NCI-H69 (cell line): ENCODE data around the gene SYNPR.
"Not testable (repeated sequence)": the region's sequence is repeated elsewhere in the genome, so short reads cannot be mapped to it uniquely, and the experiment has no call there.

Experiments used
- DNase-seq: peaks from one replicate; lab custom pipeline; 2025; lab: John Stamatoyannopoulos, UW

SYNPR gene

GRCh38 chr3:63278171-63279004 is at the start of gene SYNPR:
SYNPR (plus strand) TSS chr3:63278308.
- DNase-seq: peak; percentile 70

DNA sequence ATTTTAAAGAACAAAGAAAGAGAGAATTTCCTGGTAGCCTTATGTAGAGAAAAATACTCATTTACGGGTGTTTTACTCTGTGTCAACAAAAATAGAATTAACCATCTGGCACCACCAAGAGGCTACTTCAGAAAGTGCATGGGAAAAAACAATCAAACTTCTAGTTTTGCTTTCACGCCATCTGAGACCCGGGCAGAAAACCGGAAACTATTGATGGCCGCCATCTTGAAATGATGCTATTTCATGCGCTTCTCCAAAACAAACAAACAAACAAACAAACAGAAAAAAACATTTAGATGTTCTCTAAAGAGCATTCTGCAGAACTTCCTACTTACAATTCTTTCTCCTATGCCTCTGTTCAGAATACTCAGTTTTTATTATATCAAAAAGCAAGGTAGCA is 49.4 kb upstream of the SYNPR start:
- DNase-seq: peak; percentile 83

- DNase-seq: no peak
These were observed 48.0 kb upstream of the SYNPR start for GRCh38 chr3:63230146-63230545.

DNA sequence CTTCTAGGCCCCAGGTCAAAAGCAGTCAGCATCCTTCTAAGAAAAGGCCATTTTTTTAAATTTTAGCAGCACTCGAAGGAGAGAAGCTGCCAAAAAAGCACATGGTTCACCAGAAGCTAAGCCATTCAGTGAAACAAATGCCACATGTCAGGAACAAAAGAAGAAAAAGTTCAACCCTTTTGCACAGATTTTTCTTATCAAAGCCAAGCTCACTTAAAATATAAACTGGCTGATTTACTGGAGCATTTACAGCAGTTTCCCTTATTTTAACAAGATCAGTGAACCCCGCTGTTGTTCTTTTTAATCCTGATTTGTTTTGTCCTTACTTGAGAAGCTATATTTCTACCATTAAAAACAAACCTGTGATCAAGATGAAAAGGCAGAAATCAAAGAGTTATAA is 46.5 kb upstream of the SYNPR start:
- DNase-seq: no peak

- DNase-seq: peak; percentile 23
These were observed 45.2 kb upstream of the SYNPR start for GRCh38 chr3:63232764-63233396.

GRCh38 chr3:63240381-63240902 is 37.7 kb upstream of the SYNPR start:
- no peak for DNase-seq

DNA sequence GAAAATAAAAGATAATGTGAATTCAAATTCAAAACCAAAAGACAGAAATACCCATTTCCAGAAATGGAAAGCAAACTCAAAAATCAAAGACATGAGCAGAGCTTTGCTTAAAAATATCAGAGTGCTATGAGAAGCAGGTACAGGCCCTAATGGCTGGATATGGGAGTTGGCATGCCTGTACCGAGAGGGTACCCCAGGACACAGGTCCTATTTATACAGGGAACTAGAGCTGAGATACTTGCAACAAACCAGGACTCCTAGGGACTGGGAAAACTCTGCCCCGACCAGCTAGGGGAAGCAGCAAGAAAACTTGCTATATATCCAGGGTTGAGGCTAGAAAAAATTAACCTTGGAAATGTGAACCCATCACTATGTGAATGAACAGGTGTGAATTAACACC is 36.0 kb upstream of the SYNPR start:
- no peak for DNase-seq

GRCh38 chr3:63244486-63244885 is 33.6 kb upstream of the SYNPR start:
- DNase-seq: no peak

GRCh38 chr3:63245726-63246241 is 32.3 kb upstream of the SYNPR start:
- DNase-seq: peak; percentile 29

- DNase-seq: no peak
These were observed 30.1 kb upstream of the SYNPR start for GRCh38 chr3:63248015-63248414.

DNA sequence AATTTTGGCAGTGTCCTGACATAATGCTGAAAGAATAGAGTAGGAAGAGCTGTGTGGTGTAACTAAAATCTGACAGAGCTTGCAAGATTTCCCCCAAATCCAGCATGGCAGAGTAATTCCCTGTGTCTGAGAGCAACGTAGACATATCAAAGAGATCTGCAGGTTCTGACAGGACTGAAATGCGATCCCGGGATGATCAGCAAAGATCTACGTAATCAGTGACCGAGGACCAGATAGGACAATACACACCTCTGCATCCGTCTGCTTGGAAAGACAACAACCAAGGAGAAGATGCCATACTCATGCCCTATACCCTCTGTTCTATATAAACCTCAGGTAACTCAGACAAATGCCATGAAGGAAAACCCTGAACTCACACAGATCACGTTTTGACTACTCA is 26.6 kb upstream of the SYNPR start:
- peak; percentile 12 for DNase-seq

DNA sequence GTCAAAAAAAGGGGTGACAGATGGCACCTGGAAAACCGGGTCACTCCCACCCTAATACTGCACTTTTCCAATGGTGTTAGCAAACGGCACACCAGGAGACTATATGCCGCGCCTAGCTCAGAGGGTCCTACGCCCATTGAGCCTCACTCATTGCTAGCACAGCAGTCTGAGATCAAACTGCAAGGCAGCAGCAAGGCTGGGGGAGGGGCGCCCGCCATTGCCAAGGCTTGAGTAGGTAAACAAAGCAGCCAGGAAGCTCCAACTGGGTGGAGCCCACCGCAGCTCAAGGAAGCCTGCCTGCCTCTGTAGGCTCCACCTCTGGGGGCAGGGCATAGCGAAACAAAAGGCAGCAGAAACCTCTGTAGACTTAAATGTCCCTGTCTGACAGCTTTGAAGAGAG is 22.3 kb upstream of the SYNPR start:
- DNase-seq: not testable (repeated sequence)

GRCh38 chr3:63264716-63265115 is 13.4 kb upstream of the SYNPR start:
- no peak for DNase-seq

DNA sequence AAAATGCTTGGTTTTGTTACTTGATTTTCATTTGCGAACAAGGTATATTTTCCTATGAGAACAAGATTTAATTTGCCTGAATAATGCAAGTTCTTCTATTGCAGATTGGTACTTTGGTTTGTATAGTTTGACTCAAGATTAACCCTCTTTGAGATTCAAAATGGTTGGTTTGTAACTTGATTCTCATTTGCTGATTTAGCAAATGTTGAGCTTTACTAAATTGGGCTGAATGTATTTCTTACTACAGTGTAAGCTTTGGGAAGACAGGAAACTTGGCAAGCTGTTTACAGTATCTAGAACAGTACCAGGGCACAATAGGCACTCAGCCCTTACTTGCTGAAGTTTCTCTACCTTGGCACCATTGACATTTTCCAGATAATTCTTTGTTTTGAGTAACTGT is 3.7 kb upstream of the SYNPR start:
- no peak for DNase-seq

DNA sequence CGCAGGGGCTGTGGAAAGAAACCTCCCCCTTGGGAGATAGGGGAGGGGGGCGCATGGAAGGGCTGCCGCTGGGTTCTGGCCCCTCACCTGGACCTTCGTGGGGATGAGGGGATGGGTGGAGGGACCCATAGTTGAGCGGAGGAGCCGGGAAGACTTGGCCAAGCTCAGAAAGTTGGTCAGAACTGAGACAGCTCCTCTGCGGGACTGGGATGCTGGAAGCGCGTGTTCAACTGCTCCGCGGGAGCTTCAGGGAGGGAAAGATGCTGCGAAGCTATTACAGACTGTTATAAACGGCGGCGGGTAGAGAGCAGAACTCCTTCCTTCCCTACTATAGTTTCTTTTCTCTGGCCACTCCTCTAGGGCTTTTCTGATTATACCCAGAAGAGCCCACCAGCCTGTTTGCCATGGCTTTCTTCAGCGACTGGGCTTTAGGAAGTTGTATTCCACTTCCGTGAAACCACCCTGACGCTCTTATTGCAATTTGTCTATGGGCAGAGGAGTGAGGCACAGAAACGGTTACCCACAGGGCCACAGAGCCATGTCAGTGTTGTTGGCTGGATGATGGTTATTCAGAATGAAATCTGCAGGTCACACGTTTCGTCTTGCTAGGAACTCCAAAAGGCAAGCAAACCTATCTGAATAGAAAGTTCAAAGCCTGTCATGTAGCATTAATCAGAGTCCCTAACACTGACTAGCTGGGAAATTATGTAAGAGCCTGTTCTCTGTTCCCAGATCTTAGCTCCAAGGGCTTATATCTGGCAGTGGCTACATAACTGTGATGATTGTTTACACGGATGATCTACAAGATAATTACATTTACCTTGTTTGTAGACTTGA is 1.1 kb downstream of the SYNPR start:
- DNase-seq: peak; percentile 58

GRCh38 chr3:63287610-63288009 is 9.5 kb downstream of the SYNPR start:
- DNase-seq: no peak

- peak; percentile 1 for DNase-seq
These were observed 12.6 kb downstream of the SYNPR start for GRCh38 chr3:63290686-63291085.

- DNase-seq: no peak
These were observed 16.2 kb downstream of the SYNPR start for GRCh38 chr3:63294332-63294731.

DNA sequence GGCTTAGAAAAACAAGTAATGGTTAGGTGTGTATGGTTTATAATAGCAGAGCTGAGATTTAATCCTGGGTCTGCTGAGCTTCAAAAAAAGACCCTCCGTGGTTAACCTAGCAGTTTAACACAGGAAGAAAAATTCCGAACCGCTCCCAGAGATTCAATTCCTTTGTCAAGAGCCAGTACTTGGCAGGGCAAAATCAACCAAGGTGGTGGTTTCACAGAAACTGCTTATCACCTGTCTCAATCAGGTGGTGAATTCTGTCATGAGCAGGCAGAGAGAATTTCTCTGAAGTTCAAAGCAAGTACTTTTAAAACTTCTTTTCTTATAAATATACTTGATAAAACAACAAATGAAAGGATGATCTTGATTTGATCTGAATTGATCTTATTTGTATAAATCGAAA is 17.2 kb downstream of the SYNPR start:
- DNase-seq: no peak

DNA sequence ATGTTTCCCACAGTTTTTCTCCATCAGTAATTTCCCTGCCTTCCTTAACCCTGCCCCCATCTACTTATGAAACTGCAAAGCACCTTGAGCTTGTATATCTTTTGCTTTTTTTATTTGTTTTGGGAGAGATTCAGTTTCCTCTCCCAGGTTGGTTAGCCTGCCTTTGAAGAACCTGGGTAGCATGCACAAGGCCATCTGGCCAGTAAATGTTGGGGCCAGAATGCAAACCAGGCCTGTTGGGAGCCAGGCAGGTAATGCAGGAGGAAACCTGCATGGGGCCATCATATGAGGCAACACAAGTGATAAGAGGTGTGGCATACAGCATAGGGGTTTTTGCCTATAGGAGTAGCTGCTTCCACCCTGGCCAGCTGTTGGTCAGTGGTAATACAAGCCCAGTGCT is 17.7 kb downstream of the SYNPR start:
- peak; percentile 39 for DNase-seq

- no peak for DNase-seq
These were observed 18.1 kb downstream of the SYNPR start for GRCh38 chr3:63296249-63296648.

GRCh38 chr3:63303238-63303637 is 25.1 kb downstream of the SYNPR start:
- DNase-seq: no peak
